ENCODE measurements around the gene CXCL16. TPM values are rescaled to one million over a fixed set of nuclear protein-coding genes. Genes with fewer than 3 reads are reported as not detected.

Gene CXCL16
- total and polyA plus RNA-seq, 10 of the 15 experiments (the other 5 are each of a cell fraction or from before 2014, with no cell fraction given): 0.15 to 2.2 (median 0.65) TPM

- DNase-seq (ENCODE audit: low read depth, low spot score): no peak
- Histone ChIP-seq H3K36me3 (ENCODE audit: control insufficient read depth in 2 of 2, insufficient read depth in 2 of 2, low read length in 1 of 2) (no peaks in the 10 kb centered on the region), H3K4me1 (ENCODE audit: control insufficient read depth, insufficient read depth, low read length) (no peaks in the 10 kb centered on the region), H3K79me2 (ENCODE audit: control insufficient read depth, insufficient read depth, low read length) (no peaks in the 10 kb centered on the region), H3K4me2 (ENCODE audit: control insufficient read depth, insufficient read depth) (no peak overlapping the region), H2AFZ (ENCODE audit: control insufficient read depth, low read depth, low read length) (no peak overlapping the region), H4K20me1 (ENCODE audit: control insufficient read depth, insufficient read depth) (no peaks in the 10 kb centered on the region), H3K4me3 (no peak overlapping the region), H3K9ac (ENCODE audit: control insufficient read depth, insufficient read depth, low read length) (no peak overlapping the region), H3K27me3 (replicated peaks in 1 of 2; ENCODE audit: control insufficient read depth in 2 of 2, insufficient read depth in 2 of 2, low read length in 1 of 2) (peaks cover 0 to 2% of the 10 kb centered on the region in 2 experiments; a peak in 1 of 4 replicates), H3K27ac (ENCODE audit: control insufficient read depth, insufficient read depth) (no peak overlapping the region), H3K9me3 (replicated peaks; ENCODE audit: control insufficient read depth, insufficient read depth, low read length) (no peaks in the 10 kb centered on the region)
- ATAC-seq: no peak
- ChIA-PET POLR2A (no interaction called here), CTCF (no interaction called here), SMC1A (ENCODE audit: uncharacterized antibody, unreplicated experiment) (no interaction called here), RAD21 (ENCODE audit: unreplicated experiment) (no interaction called here)
- FAIRE-seq: no peak
- no TSS peak for BruUV-seq (replicated peaks)
- TF ChIP-seq CTCF (IDR thresholded peaks at IDR 0.05 in 2 of 3, conservative IDR thresholded peaks at IDR 0.05 in 1 of 3; ENCODE audit: control insufficient read depth in 2 of 3, extremely low read depth in 1 of 3, insufficient read depth in 1 of 3, low read depth in 3 of 3, low read length in 3 of 3) (no peak), BHLHE40 (IDR thresholded peaks at IDR 0.05; ENCODE audit: borderline replicate concordance in 1 of 2, low read depth in 2 of 2, low read length in 1 of 2) (peak in 1 of 2 experiments; percentile 26; a peak in 1 of 4 replicates)
- WGBS (ENCODE audit: insufficient coverage, insufficient replicate concordance, low lambda C conversion rate, missing lambda C conversion rate): 55% methylated on average over 10 of the region's 10 CpGs
- in situ Hi-C loops (cut with MboI) (no loop called here), intact Hi-C loops (cut with micrococcal nuclease; ENCODE audit: unreplicated experiment) (no loop called here)
These were observed 20.1 kb upstream of the CXCL16 start for GRCh38 chr17:4759776-4760236.

- SMC1A ChIA-PET (ENCODE audit: uncharacterized antibody, unreplicated experiment): no interaction called here
- FAIRE-seq (no peak), DNase-seq (ENCODE audit: low read depth, low spot score) (no peak), ATAC-seq (no peak)
- no peaks in the 10 kb centered on the region for H3K9me3 ChIP-seq (replicated peaks; ENCODE audit: control insufficient read depth, insufficient read depth, low read length)
- H2AFZ ChIP-seq (ENCODE audit: control insufficient read depth, low read depth, low read length): no peak overlapping the region
- H3K4me2 ChIP-seq (ENCODE audit: control insufficient read depth, insufficient read depth): no peak overlapping the region
- POLR2A ChIA-PET: no interaction called here
- in situ Hi-C loops (cut with MboI) (no loop called here), intact Hi-C loops (cut with micrococcal nuclease; ENCODE audit: unreplicated experiment) (no loop called here)
- no peak overlapping the region for H3K4me3 ChIP-seq
- H3K27me3 ChIP-seq (replicated peaks in 1 of 2; ENCODE audit: control insufficient read depth in 2 of 2, insufficient read depth in 2 of 2, low read length in 1 of 2): peaks cover 0 to 2% of the 10 kb centered on the region in 2 experiments; a peak in 1 of 4 replicates
- H3K79me2 ChIP-seq (ENCODE audit: control insufficient read depth, insufficient read depth, low read length): no peaks in the 10 kb centered on the region
- H3K27ac ChIP-seq (ENCODE audit: control insufficient read depth, insufficient read depth): no peak overlapping the region
- no peaks in the 10 kb centered on the region; the same call in 1 of the 2 replicates for H3K4me1 ChIP-seq (ENCODE audit: control insufficient read depth, insufficient read depth, low read length)
- WGBS (ENCODE audit: insufficient coverage, insufficient replicate concordance, low lambda C conversion rate, missing lambda C conversion rate): 53% methylated on average over 1 of the region's 1 CpG
- RAD21 ChIA-PET (ENCODE audit: unreplicated experiment): no interaction called here
- H3K9ac ChIP-seq (ENCODE audit: control insufficient read depth, insufficient read depth, low read length): no peak overlapping the region
- CTCF ChIA-PET: no interaction called here
- no TSS peak for BruUV-seq (replicated peaks)
- no peaks in the 10 kb centered on the region for H4K20me1 ChIP-seq (ENCODE audit: control insufficient read depth, insufficient read depth)
- no peaks in the 10 kb centered on the region for H3K36me3 ChIP-seq (ENCODE audit: control insufficient read depth in 2 of 2, insufficient read depth in 2 of 2, low read length in 1 of 2)
- no peak for TF ChIP-seq ESRRA (IDR thresholded peaks at IDR 0.05; ENCODE audit: low read length)
- no peak for TF ChIP-seq PAX8 (IDR thresholded peaks at IDR 0.05)
- TF ChIP-seq HDAC2 (IDR thresholded peaks at IDR 0.05): no peak
- TF ChIP-seq NKRF (conservative IDR thresholded peaks at IDR 0.05): no peak
- no peak for TF ChIP-seq IKZF1 (conservative IDR thresholded peaks at IDR 0.05)
- no peak for TF ChIP-seq NR2F1 (conservative IDR thresholded peaks at IDR 0.05)
- TF ChIP-seq SRF (IDR thresholded peaks at IDR 0.05; ENCODE audit: low read depth in 2 of 2, low read length in 2 of 2): no peak
- TF ChIP-seq WRNIP1 (IDR thresholded peaks at IDR 0.05; ENCODE audit: borderline replicate concordance, low read depth, low read length): no peak
- no peak for TF ChIP-seq RELB (IDR thresholded peaks at IDR 0.05; ENCODE audit: low read depth)
These were observed 13.7 kb upstream of the CXCL16 start for GRCh38 chr17:4753392-4753791.

Measured in GM12878 (cell line).